Adrenal gland (tissue), 12 donors: ENCODE measurements around the gene GABPA. TPM values are rescaled to one million over a fixed set of nuclear protein-coding genes. Genes with fewer than 3 reads are reported as not detected.
"Not testable (repeated sequence)": the region's sequence is repeated elsewhere in the genome, so short reads cannot be mapped to it uniquely, and the experiment has no call there.

Experiments
- DNase-seq, 7 donors: peaks; one replicate each; pipeline ENCODE4 v3.0.0-alpha.2; 2019 to 2020
- H3K27ac ChIP-seq, 5 donors: fragments of 200-600 bp; sonication (generic) in 4 of 5; 1 replicate in 3 of 5; 2 replicates in 2 of 5; pipeline versions ENCODE4 v1.5.1 to v1.8.0; 2016 to 2020; ENCODE audit warnings: mild to moderate bottlenecking in 1 of 5
- H3K27me3 ChIP-seq: fragments of 200-600 bp; 2 replicates; pipeline ENCODE4 v1.8.0; 2021
- H3K36me3 ChIP-seq, 2 donors: fragments of 200-600 bp; replicated peaks in 1 of 2; 1 replicate in 1 of 2; 2 replicates in 1 of 2; pipeline versions ENCODE4 v1.5.1 to v1.8.0; 2018 to 2022
- H3K4me1 ChIP-seq, 2 donors: fragments of 200-600 bp; replicated peaks in 1 of 2; 1 replicate in 1 of 2; 2 replicates in 1 of 2; pipeline versions ENCODE4 v1.5.1 to v1.8.0; 2018 to 2021
- H3K4me3 ChIP-seq, 4 donors: fragments of 200-600 bp; sonication (generic) in 3 of 4; one replicate each; pipeline ENCODE4 v1.5.1; 2016 to 2018
- H3K9me3 ChIP-seq, 3 donors: fragments of 200-600 bp; sonication (generic) in 1 of 3; replicated peaks in 1 of 3; 1 replicate in 2 of 3; 2 replicates in 1 of 3; pipeline versions ENCODE4 v1.5.1 to v1.8.0; 2016 to 2021
- CTCF ChIP-seq, 6 experiments: fragments of 450-650 bp in 4 of 6; fragments of 200-600 bp in 2 of 6; sonication (generic) in 1 of 6; IDR thresholded peaks; 1 replicate in 5 of 6; 2 replicates in 1 of 6; pipeline versions ENCODE4 v1.5.1 to v1.8.0; 2016 to 2021; ENCODE audit warnings: antibody characterized with exemption in 6 of 6, mild to moderate bottlenecking in 2 of 6, moderate library complexity in 1 of 6
- POLR2A ChIP-seq, 2 donors: fragments of 450-650 bp; IDR thresholded peaks; one replicate each; pipeline ENCODE4 v1.6.1; 2017; ENCODE audit warnings: antibody characterized with exemption in 2 of 2, mild to moderate bottlenecking in 2 of 2, moderate library complexity in 1 of 2
- WGBS, 4 donors: extraction: QIAGEN DNeasy Blood & Tissue Kit in 2 of 4; methylation state at CpG; one replicate each; pipeline versions ENCODE4 v1.1.5 to v1.1.7; 2013 to 2017; 5-methylcytosine and 5-hydroxymethylcytosine counted together
- intact Hi-C, 2 donors: fragments of 100-400 bp; cut with DNase I; formaldehyde crosslinking; loops; one replicate each; pipeline versions ENCODE4 v1.14.1 to v1.15.0; 2022 to 2023
- polyA plus RNA-seq, 3 donors: library from polyadenylated mRNA; stranded (reverse); fragments of 200-250 nt in 2 of 3; fragments of 350-450 nt in 1 of 3; fragmentation: Illumina TruSeq in 1 of 3; extraction: RNeasy Lipid Tissue Mini Kit (QIAGEN cat#74804) in 1 of 3; gene quantifications; one replicate each; pipeline ENCODE4 v1.2.3, GENCODE V29; 2013 to 2014
- total RNA-seq, 9 donors: library from RNA; depleted of rRNA in 4 of 9; stranded (reverse); fragments of >200 nt in 4 of 9; fragments of 120-200 nt in 1 of 9; fragmentation: NEBNext Ultra II Directional in 1 of 9; extraction: Animal tissue kit (Norgen Biotek cat#: 25700) in 1 of 9; gene quantifications; one replicate each; pipeline versions ENCODE4 v1.1.0 to v1.2.4, GENCODE V29; 2013 to 2023
- donor health status: healthy with polysubstance abuse.
- donor health status: Bipolar disorder and iron deficiency.
- donor health status: DM: yes; HTN: yes; CAD: no.
- donor health status: DM: no; HTN: no; CAD: no.
- donor health status: DM: no; HTN: no; CAD: no.
- donor health status: DM: yes; HTN: yes; CAD: no.

The GABPA gene
- total and polyA plus RNA-seq, 12 donors: 7.2 to 33.0 (median 20.7) TPM

- no peak for DNase-seq
- intact Hi-C loops: no loop called here
- H3K27ac ChIP-seq: no peak overlapping the region
- H3K4me1 ChIP-seq: peaks cover 0 to 11% of the 10 kb centered on the region in 2 donors
- no peak overlapping the region for H3K4me3 ChIP-seq
- no peaks in the 10 kb centered on the region for H3K9me3 ChIP-seq
- H3K36me3 ChIP-seq: peaks cover 0 to 35% of the 10 kb centered on the region in 2 donors
- TF ChIP-seq POLR2A (IDR thresholded peaks at IDR 0.05) (no peak), CTCF (IDR thresholded peaks at IDR 0.05) (no peak)
- H3K27me3 ChIP-seq: no peaks in the 10 kb centered on the region
- WGBS, 4 donors: 89 to 97% (median 94%) methylated on average over 1 of the region's 1 CpG
Observed at GRCh38 chr21:25760677-25761076, 25.9 kb downstream of the GABPA start.

- intact Hi-C loops: no loop called here
- no peak overlapping the region for H3K4me3 ChIP-seq
- no peaks in the 10 kb centered on the region for H3K27me3 ChIP-seq
- no peak for TF ChIP-seq POLR2A (IDR thresholded peaks at IDR 0.05)
- no peak for TF ChIP-seq CTCF (IDR thresholded peaks at IDR 0.05)
- peaks cover 0 to 11% of the 10 kb centered on the region in 2 donors for H3K4me1 ChIP-seq
- H3K9me3 ChIP-seq: no peaks in the 10 kb centered on the region
- peaks cover 0 to 29% of the 10 kb centered on the region in 2 donors for H3K36me3 ChIP-seq
- DNase-seq: no peak
- WGBS, 4 donors: 94 to 99% (median 98%) methylated on average over 3 of the region's 3 CpGs
- no peak overlapping the region for H3K27ac ChIP-seq
Observed at GRCh38 chr21:25764065-25764464, 29.3 kb downstream of the GABPA start.

GRCh38 chr21:25767921-25768320, 33.1 kb downstream of the GABPA start:
- Histone ChIP-seq H3K36me3 (peaks cover 0 to 24% of the 10 kb centered on the region in 2 donors), H3K27me3 (no peaks in the 10 kb centered on the region), H3K4me3 (no peak overlapping the region), H3K27ac (no peak overlapping the region), H3K9me3 (no peaks in the 10 kb centered on the region), H3K4me1 (no peaks in the 10 kb centered on the region)
- no peak for TF ChIP-seq POLR2A (IDR thresholded peaks at IDR 0.05)
- intact Hi-C loops: no loop called here
- WGBS, 4 donors: 79 to 94% (median 92%) methylated on average over 3 of the region's 3 CpGs
- no peak for DNase-seq

GRCh38 chr21:25772686-25773085, 37.9 kb downstream of the GABPA start:
- H3K27ac ChIP-seq: no peak overlapping the region
- DNase-seq: no peak
- no peaks in the 10 kb centered on the region for H3K9me3 ChIP-seq
- H3K27me3 ChIP-seq: no peaks in the 10 kb centered on the region
- TF ChIP-seq CTCF (IDR thresholded peaks at IDR 0.05) (no peak), POLR2A (IDR thresholded peaks at IDR 0.05) (no peak)
- H3K4me3 ChIP-seq: no peak overlapping the region
- intact Hi-C loops: no loop called here
- no peaks in the 10 kb centered on the region for H3K4me1 ChIP-seq
- H3K36me3 ChIP-seq: no peaks in the 10 kb centered on the region
- WGBS, 4 donors: 60 to 68% (median 65%) methylated on average over 2 of the region's 2 CpGs

- Histone ChIP-seq H3K36me3 (no peaks in the 10 kb centered on the region), H3K27me3 (no peaks in the 10 kb centered on the region), H3K27ac (no peak overlapping the region), H3K9me3 (no peaks in the 10 kb centered on the region), H3K4me1 (no peaks in the 10 kb centered on the region), H3K4me3 (no peak overlapping the region)
- no peak for DNase-seq
- TF ChIP-seq CTCF (IDR thresholded peaks at IDR 0.05): no peak
- no peak for TF ChIP-seq POLR2A (IDR thresholded peaks at IDR 0.05)
- intact Hi-C loops: no loop called here
- 77 to 83% (median 82%) methylated on average over 4 of the region's 4 CpGs for WGBS, 4 donors
Observed at GRCh38 chr21:25776440-25776839, 41.7 kb downstream of the GABPA start.

- H3K27ac ChIP-seq, H3K4me1 ChIP-seq, intact Hi-C loops, H3K9me3 ChIP-seq, H3K27me3 ChIP-seq, H3K4me3 ChIP-seq, H3K36me3 ChIP-seq, DNase-seq: not testable (repeated sequence)
- WGBS, 4 donors: 83 to 96% (median 92%) methylated on average over 3 to 52 of the region's 52 CpGs
Observed at GRCh38 chr21:25778126-25778875, 43.5 kb downstream of the GABPA start.
